T-helper 1 cell (primary cell): ENCODE results near the gene RHOBTB1.
"Not testable (repeated sequence)": the region's sequence is repeated elsewhere in the genome, so short reads cannot be mapped to it uniquely, and the experiment has no call there.

ENCODE experiments used
- DNase-seq, 5 donors: peaks; one replicate each; pipeline ENCODE4 v3.0.0-alpha.2; 2012 to 2020

Gene RHOBTB1

GRCh38 chr10:60856405-60856804, 87.6 kb downstream of the RHOBTB1 start:
- DNase-seq: no peak

- DNase-seq: no peak
Measured at GRCh38 chr10:60853637-60854036, 90.3 kb downstream of the RHOBTB1 start.

- no peak for DNase-seq
Measured at GRCh38 chr10:60853107-60853506, 90.9 kb downstream of the RHOBTB1 start.

- DNase-seq: no peak
Measured at GRCh38 chr10:60849740-60850139, 94.2 kb downstream of the RHOBTB1 start.

- no peak for DNase-seq
Measured at GRCh38 chr10:60849217-60849616, 94.8 kb downstream of the RHOBTB1 start.

- DNase-seq: no peak
Measured at GRCh38 chr10:60848680-60849079, 95.3 kb downstream of the RHOBTB1 start.

GRCh38 chr10:60848126-60848525, 95.9 kb downstream of the RHOBTB1 start:
- no peak for DNase-seq

GRCh38 chr10:60846173-60846572, 97.8 kb downstream of the RHOBTB1 start:
- no peak for DNase-seq

GRCh38 chr10:60845038-60845437, 98.9 kb downstream of the RHOBTB1 start:
- no peak for DNase-seq

- no peak for DNase-seq
Measured at GRCh38 chr10:60842694-60843093, 101.3 kb downstream of the RHOBTB1 start.

- not testable (repeated sequence) for DNase-seq
Measured at GRCh38 chr10:60841227-60841626, 102.8 kb downstream of the RHOBTB1 start.

GRCh38 chr10:60835049-60835448, 108.9 kb downstream of the RHOBTB1 start:
- no peak for DNase-seq

GRCh38 chr10:60834401-60834800, 109.6 kb downstream of the RHOBTB1 start:
- no peak for DNase-seq

GRCh38 chr10:60832136-60832535, 111.8 kb downstream of the RHOBTB1 start:
- not testable (repeated sequence) for DNase-seq

- DNase-seq: no peak
Measured at GRCh38 chr10:60828489-60828852, 115.5 kb downstream of the RHOBTB1 start.

GRCh38 chr10:60827791-60828488, 116.0 kb downstream of the RHOBTB1 start:
- no peak for DNase-seq

GRCh38 chr10:60825520-60825919, 118.5 kb downstream of the RHOBTB1 start:
- no peak for DNase-seq

GRCh38 chr10:60823324-60823723, 120.7 kb downstream of the RHOBTB1 start:
- no peak for DNase-seq

GRCh38 chr10:60822809-60823208, 121.2 kb downstream of the RHOBTB1 start:
- no peak for DNase-seq

- no peak for DNase-seq
Measured at GRCh38 chr10:60821656-60822055, 122.3 kb downstream of the RHOBTB1 start.

GRCh38 chr10:60820093-60820754, 123.8 kb downstream of the RHOBTB1 start:
- DNase-seq: no peak
